Body of pancreas (tissue), 4 donors: Measurements from ENCODE around the gene CDH4. TPM values are rescaled to one million over a fixed set of nuclear protein-coding genes. Genes with fewer than 3 reads are reported as not detected.

ENCODE experiments used
- ATAC-seq: fragments of 150-250 bp; one replicate; pipeline ENCODE4 v1.9.1; 2016
- DNase-seq, 4 donors: peaks; one replicate each; pipeline ENCODE4 v3.0.0-alpha.2; 2019
- H3K27ac ChIP-seq, 4 donors: fragments of 200-600 bp; sonication (generic); 1 replicate in 3 of 4; 2 replicates in 1 of 4; pipeline versions ENCODE4 v1.5.1 to v1.6.1; 2016 to 2019; ENCODE audit warnings: mild to moderate bottlenecking in 1 of 4, mixed read lengths in 1 of 4, moderate library complexity in 1 of 4
- H3K27me3 ChIP-seq, 2 donors: fragments of 200-600 bp; sonication (generic); one replicate each; pipeline ENCODE4 v1.6.0; 2016; ENCODE audit warnings: mild to moderate bottlenecking in 1 of 2
- H3K36me3 ChIP-seq, 2 donors: fragments of 200-600 bp; sonication (generic); replicated peaks in 1 of 2; 2 replicates each; pipeline ENCODE4 v1.5.1; 2016; ENCODE audit warnings: low read depth in 2 of 2; ENCODE audit not compliant: insufficient read depth in 1 of 2
- H3K4me1 ChIP-seq: fragments of 200-600 bp; sonication (generic); one replicate; pipeline ENCODE4 v1.6.0; 2016
- H3K4me3 ChIP-seq, 2 donors: fragments of 200-600 bp; sonication (generic); 1 replicate in 1 of 2; 2 replicates in 1 of 2; pipeline ENCODE4 v1.5.1; 2016 to 2019
- H3K9me3 ChIP-seq, 3 donors: fragments of 200-600 bp; sonication (generic); 1 replicate in 2 of 3; 2 replicates in 1 of 3; pipeline ENCODE4 v1.5.1; 2016
- CTCF ChIP-seq, 7 experiments: fragments of 450-650 bp in 4 of 7; fragments of 200-600 bp in 3 of 7; sonication (generic) in 3 of 7; IDR thresholded peaks; one replicate each; pipeline ENCODE4 v1.5.1; 2016 to 2019; ENCODE audit warnings: antibody characterized with exemption in 7 of 7
- POLR2A ChIP-seq, 3 donors: fragments of 450-650 bp; IDR thresholded peaks; one replicate each; pipeline ENCODE4 v1.6.1; 2016; ENCODE audit warnings: antibody characterized with exemption in 3 of 3, mild to moderate bottlenecking in 2 of 3
- WGBS, 2 donors: methylation state at CpG; one replicate each; pipeline ENCODE4 v1.1.5; 2017; 5-methylcytosine and 5-hydroxymethylcytosine counted together
- intact Hi-C: fragments of 100-400 bp; cut with DNase I; formaldehyde crosslinking; loops from one replicate; pipeline ENCODE4 v1.15.1; 2023
- total RNA-seq, 2 donors: library from RNA; depleted of rRNA; stranded (reverse); fragments of >200 nt; gene quantifications; one replicate each; pipeline ENCODE4 v1.1.0, GENCODE V29; 2016

The CDH4 gene
- total RNA-seq, 2 donors from 2014 or later = 0.33 to 0.52 TPM

- H3K27me3 ChIP-seq = peaks cover 0 to 4% of the 10 kb centered on the region in 2 donors
- H3K4me3 ChIP-seq = no peak overlapping the region
- no peaks in the 10 kb centered on the region for H3K4me1 ChIP-seq
- H3K36me3 ChIP-seq = no peaks in the 10 kb centered on the region
- 64 to 71% methylated on average over 12 to 14 of the region's 14 CpGs for WGBS, 2 donors
- intact Hi-C loops = no loop called here
- no peak for DNase-seq
- no peak overlapping the region for H3K27ac ChIP-seq
- TF ChIP-seq CTCF (IDR thresholded peaks at IDR 0.05) (no peak), POLR2A (IDR thresholded peaks at IDR 0.05) (no peak)
- H3K9me3 ChIP-seq = no peaks in the 10 kb centered on the region
- ATAC-seq = no peak
Measured at GRCh38 chr20:61514805-61515505, 262.9 kb downstream of the CDH4 start.

GRCh38 chr20:61515922-61516321 is 263.9 kb downstream of the CDH4 start:
- DNase-seq (no peak), ATAC-seq (no peak)
- H3K4me1 ChIP-seq = no peaks in the 10 kb centered on the region
- 39 to 48% methylated on average over 5 to 14 of the region's 14 CpGs for WGBS, 2 donors
- peaks cover 0 to 4% of the 10 kb centered on the region in 2 donors for H3K27me3 ChIP-seq
- intact Hi-C loops = no loop called here
- no peak for TF ChIP-seq POLR2A (IDR thresholded peaks at IDR 0.05)
- TF ChIP-seq CTCF (IDR thresholded peaks at IDR 0.05) = no peak
- H3K27ac ChIP-seq = no peak overlapping the region
- no peak overlapping the region for H3K4me3 ChIP-seq
- no peaks in the 10 kb centered on the region for H3K9me3 ChIP-seq
- no peaks in the 10 kb centered on the region for H3K36me3 ChIP-seq

GRCh38 chr20:61516346-61517208 is 264.5 kb downstream of the CDH4 start:
- no peak for DNase-seq
- Histone ChIP-seq H3K4me1 (no peaks in the 10 kb centered on the region), H3K36me3 (no peaks in the 10 kb centered on the region), H3K9me3 (no peaks in the 10 kb centered on the region), H3K27me3 (peaks cover 0 to 4% of the 10 kb centered on the region in 2 donors), H3K27ac (no peak overlapping the region), H3K4me3 (no peak overlapping the region)
- TF ChIP-seq CTCF (IDR thresholded peaks at IDR 0.05) (no peak), POLR2A (IDR thresholded peaks at IDR 0.05) (no peak)
- no peak for ATAC-seq
- WGBS, 2 donors = 45 to 51% methylated on average over 19 to 22 of the region's 22 CpGs
- intact Hi-C loops = no loop called here

GRCh38 chr20:61517419-61517818 is 265.4 kb downstream of the CDH4 start:
- H3K27ac ChIP-seq = no peak overlapping the region
- no peaks in the 10 kb centered on the region for H3K36me3 ChIP-seq
- DNase-seq (no peak), ATAC-seq (no peak)
- no peak overlapping the region for H3K4me3 ChIP-seq
- H3K4me1 ChIP-seq = no peaks in the 10 kb centered on the region
- H3K9me3 ChIP-seq = no peaks in the 10 kb centered on the region
- intact Hi-C loops = no loop called here
- TF ChIP-seq CTCF (IDR thresholded peaks at IDR 0.05) (no peak), POLR2A (IDR thresholded peaks at IDR 0.05) (no peak)
- peaks cover 0 to 4% of the 10 kb centered on the region in 2 donors for H3K27me3 ChIP-seq
- 42 to 44% methylated on average over 9 of the region's 9 CpGs for WGBS, 2 donors
